Ovary (tissue), 9 donors: ENCODE results near the gene TMTC2. TPM values are rescaled to one million over a fixed set of nuclear protein-coding genes. Genes with fewer than 3 reads are reported as not detected.

Experiments
- DNase-seq, 5 donors: peaks; one replicate each; pipeline ENCODE4 v3.0.0-alpha.2; 2019 to 2020
- H3K27ac ChIP-seq, 2 donors: fragments of 200-600 bp; one replicate each; pipeline versions ENCODE4 v1.5.1 to v1.8.0; 2019 to 2022
- H3K27me3 ChIP-seq: fragments of 200-600 bp; one replicate; pipeline ENCODE4 v1.8.0; 2022
- H3K36me3 ChIP-seq: fragments of 200-600 bp; sonication (generic); one replicate; pipeline ENCODE4 v1.5.1; 2019
- H3K4me1 ChIP-seq: one replicate; pipeline ENCODE4 v1.8.1; 2013; ENCODE audit warnings: mild to moderate bottlenecking, moderate library complexity; ENCODE audit not compliant: insufficient read depth
- H3K4me3 ChIP-seq: fragments of 200-600 bp; sonication (generic); one replicate; pipeline ENCODE4 v1.5.1; 2017
- H3K9me3 ChIP-seq, 2 donors: fragments of 200-600 bp in 1 of 2; sonication (generic) in 1 of 2; one replicate each; pipeline versions ENCODE4 v1.5.1 to v1.8.1; 2013 to 2019; ENCODE audit warnings: mild to moderate bottlenecking in 1 of 2, moderate library complexity in 1 of 2
- CTCF ChIP-seq, 3 donors: fragments of 450-650 bp in 2 of 3; fragments of 200-600 bp in 1 of 3; IDR thresholded peaks; one replicate each; pipeline versions ENCODE4 v1.5.1 to v1.8.0; 2016 to 2022; ENCODE audit warnings: antibody characterized with exemption in 3 of 3, mild to moderate bottlenecking in 1 of 3
- EP300 ChIP-seq: sonication (generic); formaldehyde crosslinking; IDR thresholded peaks from one replicate; pipeline ENCODE4 v1.6.1; 2017; ENCODE audit warnings: antibody characterized with exemption
- POLR2A ChIP-seq: fragments of 450-650 bp; IDR thresholded peaks from one replicate; pipeline ENCODE4 v1.6.1; 2017; ENCODE audit warnings: antibody characterized with exemption, mild to moderate bottlenecking, moderate library complexity
- WGBS, 3 donors: extraction: QIAGEN DNeasy Blood & Tissue Kit in 1 of 3; methylation state at CpG; one replicate each; pipeline versions ENCODE4 v1.1.5 to v1.1.7; 2013 to 2017; 5-methylcytosine and 5-hydroxymethylcytosine counted together
- intact Hi-C, 4 donors: fragments of 100-400 bp; cut with DNase I; formaldehyde crosslinking; loops; one replicate each; pipeline versions ENCODE4 v1.11.0 to v1.15.1; 2022 to 2023
- polyA plus RNA-seq, 2 donors: library from polyadenylated mRNA; stranded (reverse); fragments of 200-250 nt in 1 of 2; fragments of 350-450 nt in 1 of 2; fragmentation: Illumina TruSeq in 1 of 2; extraction: RNeasy Lipid Tissue Mini Kit (QIAGEN cat#74804) in 1 of 2; gene quantifications; one replicate each; pipeline ENCODE4 v1.2.3, GENCODE V29; 2013 to 2014
- total RNA-seq, 7 donors: library from RNA; depleted of rRNA in 2 of 7; stranded (reverse); fragments of >200 nt in 2 of 7; fragmentation: NEBNext Ultra II Directional in 3 of 7; extraction: Animal tissue kit (Norgen Biotek cat#: 25700) in 3 of 7; gene quantifications; one replicate each; pipeline versions ENCODE4 v1.1.0 to v1.2.4, GENCODE V29; 2016 to 2023
- donor health status: DM: no; HTN: no; CAD: no; lungs with moderate emphysema.
- donor health status: DM: no; HTN: no; CAD: no.
- donor health status: Bipolar disorder and iron deficiency.
- donor health status: DM: yes; HTN: yes; CAD: no.
- donor health status: DM: no; HTN: no; CAD: no.
- donor health status: DM: yes; HTN: yes; CAD: no.

TMTC2 gene
- total and polyA plus RNA-seq, 9 donors = 2.0 to 22.6 (median 5.6) TPM

GRCh38 chr12:82959821-82960220, 273.1 kb downstream of the TMTC2 start:
- intact Hi-C loops = no loop called here
- no peak overlapping the region for H3K4me3 ChIP-seq
- H3K36me3 ChIP-seq = no peaks in the 10 kb centered on the region
- H3K27me3 ChIP-seq = no peaks in the 10 kb centered on the region
- no peaks in the 10 kb centered on the region for H3K4me1 ChIP-seq
- H3K9me3 ChIP-seq = no peaks in the 10 kb centered on the region
- TF ChIP-seq EP300 (no peak), CTCF (IDR thresholded peaks at IDR 0.05) (no peak), POLR2A (no peak)
- DNase-seq = no peak
- H3K27ac ChIP-seq = no peak overlapping the region
- WGBS, 3 donors = 77 to 92% (median 91%) methylated on average over 1 of the region's 1 CpG

GRCh38 chr12:82961835-82962234, 275.1 kb downstream of the TMTC2 start:
- no peak overlapping the region for H3K4me3 ChIP-seq
- no peaks in the 10 kb centered on the region for H3K36me3 ChIP-seq
- intact Hi-C loops = no loop called here
- TF ChIP-seq CTCF (IDR thresholded peaks at IDR 0.05) (no peak), EP300 (no peak), POLR2A (no peak)
- H3K9me3 ChIP-seq = no peaks in the 10 kb centered on the region
- no peak for DNase-seq
- WGBS, 3 donors = 95 to 100% (median 97%) methylated on average over 2 of the region's 2 CpGs
- no peak overlapping the region for H3K27ac ChIP-seq
- no peaks in the 10 kb centered on the region for H3K4me1 ChIP-seq
- H3K27me3 ChIP-seq = no peaks in the 10 kb centered on the region

GRCh38 chr12:82963956-82964355, 277.2 kb downstream of the TMTC2 start:
- intact Hi-C loops = no loop called here
- WGBS, 3 donors = 56 to 79% (median 58%) methylated on average over 3 of the region's 3 CpGs

GRCh38 chr12:82964446-82964845, 277.7 kb downstream of the TMTC2 start:
- Histone ChIP-seq H3K27ac (no peak overlapping the region), H3K4me1 (no peaks in the 10 kb centered on the region), H3K4me3 (no peak overlapping the region), H3K27me3 (no peaks in the 10 kb centered on the region), H3K9me3 (no peaks in the 10 kb centered on the region), H3K36me3 (no peaks in the 10 kb centered on the region)
- no peak for DNase-seq
- TF ChIP-seq POLR2A (no peak), CTCF (IDR thresholded peaks at IDR 0.05) (no peak), EP300 (no peak)
- WGBS, 3 donors = 65 to 70% (median 67%) methylated on average over 3 of the region's 3 CpGs
- intact Hi-C loops = no loop called here

More at GRCh38 chr12:82963956-82964355, 277.2 kb downstream of the TMTC2 start:
- no peaks in the 10 kb centered on the region for H3K36me3 ChIP-seq
- no peaks in the 10 kb centered on the region for H3K4me1 ChIP-seq
- TF ChIP-seq CTCF (IDR thresholded peaks at IDR 0.05) (no peak), POLR2A (no peak), EP300 (no peak)
- no peaks in the 10 kb centered on the region for H3K27me3 ChIP-seq
- H3K9me3 ChIP-seq = no peaks in the 10 kb centered on the region
- no peak overlapping the region for H3K4me3 ChIP-seq
- no peak for DNase-seq
- H3K27ac ChIP-seq = no peak overlapping the region
